Liver (tissue), 9 donors: ENCODE data around the gene SKAP2. TPM values are rescaled to one million over a fixed set of nuclear protein-coding genes. Genes with fewer than 3 reads are reported as not detected.
A peak's percentile ranks its signal among the peaks of the same experiment; 100 is the strongest.

ENCODE experiments used
- DNase-seq: peaks from one replicate; pipeline ENCODE4 v3.0.0-alpha.2; 2017; ENCODE audit warnings: low spot score
- H3K27ac ChIP-seq, 2 donors: one replicate each; pipeline ENCODE4 v1.7.0; 2013; ENCODE audit warnings: inconsistent platforms in 2 of 2, low read length in 2 of 2, control low read depth in 1 of 2, low read depth in 1 of 2, mild to moderate bottlenecking in 1 of 2
- H3K27me3 ChIP-seq, 4 donors: one replicate each; pipeline versions ENCODE4 v1.6.1 to v1.7.0; 2013; ENCODE audit warnings: low read length in 3 of 4, inconsistent platforms in 1 of 4, mild to moderate bottlenecking in 1 of 4, moderate library complexity in 1 of 4; ENCODE audit not compliant: control insufficient read depth in 4 of 4, insufficient read depth in 4 of 4
- H3K36me3 ChIP-seq, 4 donors: one replicate each; pipeline versions ENCODE4 v1.6.1 to v1.7.0; 2013; ENCODE audit warnings: low read length in 3 of 4, mild to moderate bottlenecking in 3 of 4, low read depth in 1 of 4, moderate library complexity in 1 of 4; ENCODE audit not compliant: control insufficient read depth in 4 of 4, insufficient read depth in 3 of 4
- H3K4me1 ChIP-seq, 4 donors: one replicate each; pipeline versions ENCODE4 v1.6.1 to v1.7.0; 2013; ENCODE audit warnings: low read length in 3 of 4, mild to moderate bottlenecking in 3 of 4, moderate library complexity in 1 of 4; ENCODE audit not compliant: control insufficient read depth in 4 of 4, insufficient read depth in 4 of 4
- H3K4me3 ChIP-seq, 3 donors: one replicate each; pipeline versions ENCODE4 v1.6.1 to v1.7.0; 2013; ENCODE audit warnings: low read length in 3 of 3, control low read depth in 1 of 3, low read depth in 1 of 3, mild to moderate bottlenecking in 1 of 3
- H3K9ac ChIP-seq, 2 donors: one replicate each; pipeline ENCODE4 v1.7.0; 2013; ENCODE audit warnings: low read length in 2 of 2, mild to moderate bottlenecking in 2 of 2, moderate library complexity in 2 of 2, control low read depth in 1 of 2, low read depth in 1 of 2
- H3K9me3 ChIP-seq, 4 donors: one replicate each; pipeline versions ENCODE4 v1.6.1 to v1.7.0; 2013; ENCODE audit warnings: low read length in 3 of 4; ENCODE audit not compliant: control insufficient read depth in 4 of 4
- CTCF ChIP-seq: fragments of 150-350 bp; IDR thresholded peaks from 2 replicates; pipeline ENCODE4 v1.5.1; 2017; ENCODE audit warnings: improper control_type of control experiment, low read depth, low read length; ENCODE audit not compliant: missing input control
- EGR1 ChIP-seq, 2 donors: IDR thresholded peaks; 2 replicates each; pipeline ENCODE4 v1.6.1; 2016 to 2018; ENCODE audit warnings: antibody characterized with exemption in 2 of 2, low read depth in 2 of 2
- FOXA1 ChIP-seq: IDR thresholded peaks from 2 replicates; pipeline ENCODE4 v1.6.1; 2016; ENCODE audit warnings: antibody characterized with exemption
- FOXA2 ChIP-seq: IDR thresholded peaks from 2 replicates; pipeline ENCODE4 v1.6.1; 2016; ENCODE audit warnings: antibody characterized with exemption
- GABPA ChIP-seq, 2 donors: IDR thresholded peaks in 1 of 2; conservative IDR thresholded peaks in 1 of 2; 2 replicates each; pipeline ENCODE4 v1.6.1; 2016; ENCODE audit warnings: antibody characterized with exemption in 2 of 2, mild to moderate bottlenecking in 1 of 2, moderate library complexity in 1 of 2
- HNF4A ChIP-seq, 2 donors: conservative IDR thresholded peaks; 2 replicates each; pipeline ENCODE4 v1.6.1; 2016; ENCODE audit warnings: antibody characterized with exemption in 2 of 2, mild to moderate bottlenecking in 2 of 2
- HNF4G ChIP-seq: IDR thresholded peaks from 2 replicates; pipeline ENCODE4 v1.6.1; 2016; ENCODE audit warnings: antibody characterized with exemption
- JUND ChIP-seq, 2 donors: IDR thresholded peaks; 2 replicates each; pipeline ENCODE4 v1.6.1; 2016; ENCODE audit warnings: antibody characterized with exemption in 2 of 2
- NR2F2 ChIP-seq: IDR thresholded peaks from 2 replicates; pipeline ENCODE4 v1.6.1; 2016; ENCODE audit warnings: antibody characterized with exemption
- RAD21 ChIP-seq, 2 donors: IDR thresholded peaks; 2 replicates each; pipeline ENCODE4 v1.6.1; 2016; ENCODE audit warnings: antibody characterized with exemption in 2 of 2, mild to moderate bottlenecking in 2 of 2
- REST ChIP-seq: IDR thresholded peaks from 2 replicates; pipeline ENCODE4 v1.6.1; 2016; ENCODE audit warnings: antibody characterized with exemption, mild to moderate bottlenecking
- RXRA ChIP-seq, 2 donors: IDR thresholded peaks; 2 replicates each; pipeline ENCODE4 v1.6.1; 2017 to 2018; ENCODE audit warnings: antibody characterized with exemption in 2 of 2, mild to moderate bottlenecking in 1 of 2
- SP1 ChIP-seq: IDR thresholded peaks from 2 replicates; pipeline ENCODE4 v1.6.1; 2018; ENCODE audit warnings: antibody characterized with exemption, mild to moderate bottlenecking
- TAF1 ChIP-seq: conservative IDR thresholded peaks from 2 replicates; pipeline ENCODE4 v1.6.1; 2016; ENCODE audit warnings: antibody characterized with exemption, mild to moderate bottlenecking
- YY1 ChIP-seq: IDR thresholded peaks from 2 replicates; pipeline ENCODE4 v1.6.1; 2016; ENCODE audit warnings: antibody characterized with exemption, mild to moderate bottlenecking
- WGBS: extraction: QIAGEN DNeasy Blood & Tissue Kit; methylation state at CpG from one replicate; pipeline ENCODE4 v1.1.7; 2013; 5-methylcytosine and 5-hydroxymethylcytosine counted together
- polyA plus RNA-seq, 2 donors: library from polyadenylated mRNA; stranded (reverse) in 1 of 2; unstranded in 1 of 2; fragments of 200-250 nt in 1 of 2; fragments of >200 nt in 1 of 2; fragmentation: Nextera tagmentation in 1 of 2; extraction: Ambion mirVana in 1 of 2; gene quantifications; one replicate each; pipeline versions ENCODE4 v1.2.1 to v1.2.3, GENCODE V29; 2013 to 2015
- total RNA-seq, 2 donors: library from RNA; depleted of rRNA; stranded (reverse); fragments of >200 nt; gene quantifications; one replicate each; pipeline ENCODE4 v1.2.3, GENCODE V29; 2014
- TF ChIP-seq, protein P1 (sequence below): IDR thresholded peaks from 2 replicates; pipeline ENCODE4 v1.6.1; 2016; ENCODE audit warnings: antibody characterized with exemption
- TF ChIP-seq, protein P2 (sequence below): IDR thresholded peaks from 2 replicates; pipeline ENCODE4 v1.6.1; 2016; ENCODE audit warnings: antibody characterized with exemption
- TF ChIP-seq, protein P3 (sequence below): IDR thresholded peaks from 2 replicates; pipeline ENCODE4 v1.6.1; 2016; ENCODE audit warnings: antibody characterized with exemption
- donor health status: healthy.
- donor health status: healthy.
- donor health status: healthy.
- donor health status: healthy.
- donor health status: healthy.

Gene SKAP2
- total and polyA plus RNA-seq, 4 donors = 3.4 to 9.2 (median 5.1) TPM

DNA sequence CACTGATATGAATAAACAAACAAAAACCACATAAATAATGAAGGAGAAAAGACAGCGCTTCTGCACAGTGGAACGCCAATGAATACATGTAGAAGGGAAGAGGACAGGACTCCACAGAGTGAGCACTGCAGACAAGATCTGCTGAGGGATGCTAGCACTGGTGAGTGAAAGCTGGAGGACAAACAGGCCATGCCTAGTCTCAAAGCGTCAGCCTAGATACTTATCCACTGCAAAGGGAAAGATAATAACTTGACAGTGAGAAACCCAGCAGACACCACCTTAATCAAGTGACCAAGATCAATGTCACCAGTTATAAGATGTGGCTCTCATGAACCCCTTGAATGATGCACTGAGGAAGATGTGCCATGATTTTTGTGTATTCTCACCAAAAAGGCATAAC, 227.6 kb downstream of the SKAP2 start:
- 75% methylated on average over 3 of the region's 3 CpGs for WGBS
- H3K4me1 ChIP-seq = no peaks in the 10 kb centered on the region
- no peaks in the 10 kb centered on the region for H3K36me3 ChIP-seq
- H3K27me3 ChIP-seq = no peaks in the 10 kb centered on the region
- DNase-seq = peak; percentile 8
- H3K27ac ChIP-seq = no peak overlapping the region
- no peaks in the 10 kb centered on the region for H3K9me3 ChIP-seq
- no peak overlapping the region for H3K9ac ChIP-seq
- H3K4me3 ChIP-seq = no peak overlapping the region
- TF ChIP-seq HNF4G (no peak), TAF1 (no peak), FOXA1 (no peak), RAD21 (IDR thresholded peaks at IDR 0.05) (no peak), YY1 (no peak), CTCF (no peak), RXRA (IDR thresholded peaks at IDR 0.05) (no peak), REST (no peak), GABPA (IDR thresholded peaks at IDR 0.05 in 1 of 2, conservative IDR thresholded peaks at IDR 0.05 in 1 of 2) (no peak), FOXA2 (no peak), JUND (IDR thresholded peaks at IDR 0.05) (no peak), NR2F2 (no peak), SP1 (no peak), EGR1 (IDR thresholded peaks at IDR 0.05; ENCODE audit: low read depth in 2 of 2) (no peak), HNF4A (conservative IDR thresholded peaks at IDR 0.05) (no peak)
- TF ChIP-seq, protein P1, sequence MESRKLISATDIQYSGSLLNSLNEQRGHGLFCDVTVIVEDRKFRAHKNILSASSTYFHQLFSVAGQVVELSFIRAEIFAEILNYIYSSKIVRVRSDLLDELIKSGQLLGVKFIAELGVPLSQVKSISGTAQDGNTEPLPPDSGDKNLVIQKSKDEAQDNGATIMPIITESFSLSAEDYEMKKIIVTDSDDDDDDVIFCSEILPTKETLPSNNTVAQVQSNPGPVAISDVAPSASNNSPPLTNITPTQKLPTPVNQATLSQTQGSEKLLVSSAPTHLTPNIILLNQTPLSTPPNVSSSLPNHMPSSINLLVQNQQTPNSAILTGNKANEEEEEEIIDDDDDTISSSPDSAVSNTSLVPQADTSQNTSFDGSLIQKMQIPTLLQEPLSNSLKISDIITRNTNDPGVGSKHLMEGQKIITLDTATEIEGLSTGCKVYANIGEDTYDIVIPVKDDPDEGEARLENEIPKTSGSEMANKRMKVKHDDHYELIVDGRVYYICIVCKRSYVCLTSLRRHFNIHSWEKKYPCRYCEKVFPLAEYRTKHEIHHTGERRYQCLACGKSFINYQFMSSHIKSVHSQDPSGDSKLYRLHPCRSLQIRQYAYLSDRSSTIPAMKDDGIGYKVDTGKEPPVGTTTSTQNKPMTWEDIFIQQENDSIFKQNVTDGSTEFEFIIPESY = no peak
- TF ChIP-seq, protein P2, sequence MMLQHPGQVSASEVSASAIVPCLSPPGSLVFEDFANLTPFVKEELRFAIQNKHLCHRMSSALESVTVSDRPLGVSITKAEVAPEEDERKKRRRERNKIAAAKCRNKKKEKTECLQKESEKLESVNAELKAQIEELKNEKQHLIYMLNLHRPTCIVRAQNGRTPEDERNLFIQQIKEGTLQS = no peak
- TF ChIP-seq, protein P3, sequence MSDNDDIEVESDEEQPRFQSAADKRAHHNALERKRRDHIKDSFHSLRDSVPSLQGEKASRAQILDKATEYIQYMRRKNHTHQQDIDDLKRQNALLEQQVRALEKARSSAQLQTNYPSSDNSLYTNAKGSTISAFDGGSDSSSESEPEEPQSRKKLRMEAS = no peak
